IMR-90 (cell line): ENCODE data around the gene ANKRD55. TPM values are rescaled to one million over a fixed set of nuclear protein-coding genes. Genes with fewer than 3 reads are reported as not detected.

ENCODE experiments used
- ATAC-seq: fragments of 200-7000 bp; cut with Tn5 transposase; 2 replicates; pipeline ENCODE4 v1.9.1; 2020; ENCODE audit warnings: low read depth, mild to moderate bottlenecking, moderate library complexity
- BruUV-seq: library from RNA; stranded (reverse); fragments of 400-500 nt; replicated peaks from 2 replicates; lab custom pipeline; 2021; lab: Mats Ljungman, UMichigan
- CTCF ChIA-PET: fragments of 300-600 bp; formaldehyde crosslinking; extraction: SDS; loops from one replicate; lab custom pipeline; 2021; ENCODE audit warnings: antibody characterized with exemption; lab: Yijun Ruan, JAX
- POLR2A ChIA-PET: fragments of 300-600 bp; sonication (Branson Sonifier 250); formaldehyde crosslinking; loops from one replicate; lab custom pipeline; 2022; ENCODE audit warnings: antibody characterized with exemption; ENCODE audit not compliant: unreplicated experiment; lab: Charles Lee
- DNase-seq: peaks from one replicate; pipeline ENCODE4 v3.0.0; 2013
- H2AFZ ChIP-seq: replicated peaks from 2 replicates; pipeline ENCODE3; 2013; ENCODE audit warnings: low read length, mild to moderate bottlenecking; ENCODE audit not compliant: poor library complexity
- H2AK5ac ChIP-seq: 2 replicates; pipeline ENCODE4 v1.6.1; 2013; ENCODE audit warnings: low read depth, low read length, inconsistent platforms
- H2AK9ac ChIP-seq: replicated peaks from 2 replicates; pipeline ENCODE3; 2013; ENCODE audit warnings: mild to moderate bottlenecking, low read depth, low read length, moderate library complexity; ENCODE audit not compliant: poor library complexity
- H2BK120ac ChIP-seq: 2 replicates; pipeline ENCODE4 v1.6.1; 2013; ENCODE audit warnings: low read depth, low read length, inconsistent platforms
- H2BK15ac ChIP-seq: 3 replicates; pipeline ENCODE4 v1.6.1; 2013; ENCODE audit warnings: low read depth, low read length, inconsistent platforms
- H2BK20ac ChIP-seq: 2 replicates; pipeline ENCODE4 v1.6.1; 2013; ENCODE audit warnings: low read depth, mild to moderate bottlenecking, inconsistent platforms, low read length, moderate library complexity
- H2BK5ac ChIP-seq: 2 replicates; pipeline ENCODE4 v1.6.1; 2013; ENCODE audit warnings: mild to moderate bottlenecking, low read depth, low read length, inconsistent platforms; ENCODE audit not compliant: poor library complexity, severe bottlenecking
- H3K14ac ChIP-seq: replicated peaks from 2 replicates; pipeline ENCODE4 v1.6.1; 2013; ENCODE audit warnings: low read depth, low read length, inconsistent platforms
- H3K18ac ChIP-seq: 2 replicates; pipeline ENCODE4 v1.6.1; 2013; ENCODE audit warnings: low read depth, low read length, control low read depth
- H3K23ac ChIP-seq: 2 replicates; pipeline ENCODE4 v1.6.1; 2013; ENCODE audit warnings: low read depth, low read length, inconsistent platforms
- H3K27ac ChIP-seq: 2 replicates; pipeline ENCODE4 v1.5.1; 2013; ENCODE audit warnings: mild to moderate bottlenecking, control low read depth, low read length; ENCODE audit not compliant: insufficient read depth
- H3K27me3 ChIP-seq: 2 replicates; pipeline ENCODE4 v1.6.1; 2013; ENCODE audit warnings: low read length; ENCODE audit not compliant: control insufficient read depth, insufficient read depth
- H3K36me3 ChIP-seq: 2 replicates; pipeline ENCODE4 v1.6.1; 2013; ENCODE audit warnings: low read length, mixed read lengths; ENCODE audit not compliant: control insufficient read depth, insufficient read depth
- H3K4ac ChIP-seq: 2 replicates; pipeline ENCODE4 v1.6.1; 2013; ENCODE audit warnings: low read depth, low read length, inconsistent platforms
- H3K4me1 ChIP-seq: 2 replicates; pipeline ENCODE4 v1.6.1; 2013; ENCODE audit warnings: low read length, mixed read lengths; ENCODE audit not compliant: control insufficient read depth, insufficient read depth
- H3K4me2 ChIP-seq: 2 replicates; pipeline ENCODE4 v1.6.1; 2013; ENCODE audit warnings: low read depth, mild to moderate bottlenecking, control low read depth, low read length, moderate library complexity
- H3K4me3 ChIP-seq: 2 replicates; pipeline ENCODE4 v1.5.1; 2013; ENCODE audit warnings: low read depth, mild to moderate bottlenecking, control low read depth, low read length, moderate library complexity; ENCODE audit not compliant: insufficient read depth
- H3K56ac ChIP-seq: 2 replicates; pipeline ENCODE4 v1.6.1; 2013; ENCODE audit warnings: low read length, inconsistent platforms; ENCODE audit not compliant: insufficient read depth; ENCODE audit errors: extremely low read depth
- H3K79me1 ChIP-seq, 2 experiments: 2 replicates each; pipeline ENCODE4 v1.6.1; 2013; ENCODE audit warnings: low read length in 2 of 2, inconsistent platforms in 1 of 2, low read depth in 1 of 2
- H3K9ac ChIP-seq: 2 replicates; pipeline ENCODE4 v1.6.1; 2013; ENCODE audit warnings: low read depth, low read length, control low read depth
- H3K9me1 ChIP-seq: 2 replicates; pipeline ENCODE4 v1.6.1; 2013; ENCODE audit warnings: low read length, inconsistent platforms; ENCODE audit not compliant: insufficient read depth
- H3K9me3 ChIP-seq: 2 replicates; pipeline ENCODE4 v1.6.1; 2013; ENCODE audit warnings: low read length; ENCODE audit not compliant: control insufficient read depth, insufficient read depth
- H4K20me1 ChIP-seq: 2 replicates; pipeline ENCODE4 v1.6.1; 2013; ENCODE audit warnings: low read length, inconsistent platforms; ENCODE audit not compliant: insufficient read depth
- H4K5ac ChIP-seq: 2 replicates; pipeline ENCODE4 v1.6.1; 2013; ENCODE audit warnings: mild to moderate bottlenecking, low read depth, low read length, control low read depth
- H4K8ac ChIP-seq, 2 experiments: 2 replicates each; pipeline ENCODE4 v1.6.1; 2013; ENCODE audit warnings: low read depth in 2 of 2, low read length in 2 of 2, control low read depth in 1 of 2, inconsistent platforms in 1 of 2
- H4K91ac ChIP-seq: 2 replicates; pipeline ENCODE4 v1.6.1; 2013; ENCODE audit warnings: low read depth, low read length, inconsistent platforms; ENCODE audit not compliant: insufficient read depth
- BHLHE40 ChIP-seq: fragments of 150-350 bp; IDR thresholded peaks from 2 replicates; pipeline ENCODE4 v1.6.1; 2016; ENCODE audit warnings: mild to moderate bottlenecking, low read depth, low read length
- CEBPB ChIP-seq: IDR thresholded peaks from 2 replicates; pipeline ENCODE4 v1.6.1; 2012; ENCODE audit warnings: low read depth, low read length, improper control_type of control experiment
- CHD1 ChIP-seq: IDR thresholded peaks from 2 replicates; pipeline ENCODE4 v1.6.1; 2012; ENCODE audit warnings: low read depth, low read length, improper control_type of control experiment
- FOS ChIP-seq: fragments of 150-350 bp; IDR thresholded peaks from 2 replicates; pipeline ENCODE4 v1.6.1; 2016; ENCODE audit warnings: low read depth, low read length
- MAFK ChIP-seq: IDR thresholded peaks from 2 replicates; pipeline ENCODE4 v1.6.1; 2012; ENCODE audit warnings: low read depth, low read length, improper control_type of control experiment
- MAZ ChIP-seq: IDR thresholded peaks from 2 replicates; pipeline ENCODE4 v1.6.1; 2012; ENCODE audit warnings: low read depth, mild to moderate bottlenecking, low read length, improper control_type of control experiment, moderate library complexity, borderline replicate concordance
- MXI1 ChIP-seq: IDR thresholded peaks from 2 replicates; pipeline ENCODE4 v1.6.1; 2012; ENCODE audit warnings: low read depth, mild to moderate bottlenecking, low read length, moderate library complexity, borderline replicate concordance
- NFE2L2 ChIP-seq: fragments of 150-350 bp; IDR thresholded peaks from 2 replicates; pipeline ENCODE4 v1.6.1; 2016; ENCODE audit warnings: low read depth, mild to moderate bottlenecking, low read length
- POLR2A ChIP-seq: IDR thresholded peaks from 2 replicates; pipeline ENCODE4 v1.6.1; 2012; ENCODE audit warnings: mild to moderate bottlenecking, low read depth, low read length
- RAD21 ChIP-seq: IDR thresholded peaks from 2 replicates; pipeline ENCODE4 v1.6.1; 2012; ENCODE audit warnings: low read length, improper control_type of control experiment
- RCOR1 ChIP-seq: IDR thresholded peaks from 2 replicates; pipeline ENCODE4 v1.6.1; 2012; ENCODE audit warnings: mild to moderate bottlenecking, low read length, improper control_type of control experiment; ENCODE audit not compliant: insufficient replicate concordance
- RFX5 ChIP-seq: IDR thresholded peaks from 2 replicates; pipeline ENCODE4 v1.8.0; 2012; ENCODE audit warnings: low read depth, mild to moderate bottlenecking, low read length, moderate library complexity
- SMC3 ChIP-seq: fragments of 150-350 bp; IDR thresholded peaks from 2 replicates; pipeline ENCODE4 v1.6.1; 2016; ENCODE audit warnings: low read depth, mild to moderate bottlenecking, antibody characterized with exemption, low read length, moderate library complexity
- WGBS, 2 experiments: methylation state at CpG; one replicate each; pipeline versions ENCODE4 v1.1.5 to v1.1.7; 2013; ENCODE audit warnings: missing lambda C conversion rate in 2 of 2; ENCODE audit not compliant: insufficient read length in 1 of 2; ENCODE audit errors: extremely low coverage in 2 of 2; 5-methylcytosine and 5-hydroxymethylcytosine counted together
- dilution Hi-C: fragments of 300-500 bp; cut with HindIII; formaldehyde crosslinking; loops from one replicate; pipeline ENCODE4 v1.14.3; 2018; ENCODE audit warnings: low sequenced_read_pairs; ENCODE audit not compliant: unreplicated experiment
- in situ Hi-C: fragments of 300-500 bp; cut with MboI; formaldehyde crosslinking; loops from 3 replicates; pipeline ENCODE4 v1.14.3; 2019; ENCODE audit warnings: low sequenced_read_pairs, inconsistent platforms, mixed read lengths
- intact Hi-C: fragments of 100-400 bp; cut with micrococcal nuclease; formaldehyde crosslinking; loops from 2 replicates; pipeline ENCODE4 v1.10.0; 2022
- polyA plus RNA-seq, 3 experiments: library from polyadenylated mRNA; depleted of rRNA; stranded (reverse); fragments of >200 nt; gene quantifications; 2 replicates each; pipeline ENCODE4 v1.2.3, GENCODE V29; 2012; ENCODE audit warnings: low replicate concordance in 1 of 3
- total RNA-seq: library from RNA; depleted of rRNA; stranded (reverse); fragments of >200 nt; gene quantifications from 2 replicates; pipeline ENCODE4 v1.2.3, GENCODE V29; 2012
- TF ChIP-seq, protein P1 (sequence below): fragments of 150-350 bp; IDR thresholded peaks from 2 replicates; pipeline ENCODE4 v1.6.1; 2016; ENCODE audit warnings: low read depth, mild to moderate bottlenecking, low read length, moderate library complexity, borderline replicate concordance
- TF ChIP-seq, protein P2 (sequence below): fragments of 150-350 bp; IDR thresholded peaks from 2 replicates; pipeline ENCODE4 v1.6.1; 2017; ENCODE audit warnings: mild to moderate bottlenecking, antibody characterized with exemption, low read length, low read depth
- TF ChIP-seq, protein P3 (sequence below): conservative IDR thresholded peaks from 2 replicates; pipeline ENCODE4 v1.5.1; 2012; ENCODE audit warnings: mild to moderate bottlenecking, low read depth, low read length, improper control_type of control experiment

ANKRD55 gene
- total and polyA plus RNA-seq, 2 of the 4 experiments (the other 2 are of a cell fraction) = not detected

DNA sequence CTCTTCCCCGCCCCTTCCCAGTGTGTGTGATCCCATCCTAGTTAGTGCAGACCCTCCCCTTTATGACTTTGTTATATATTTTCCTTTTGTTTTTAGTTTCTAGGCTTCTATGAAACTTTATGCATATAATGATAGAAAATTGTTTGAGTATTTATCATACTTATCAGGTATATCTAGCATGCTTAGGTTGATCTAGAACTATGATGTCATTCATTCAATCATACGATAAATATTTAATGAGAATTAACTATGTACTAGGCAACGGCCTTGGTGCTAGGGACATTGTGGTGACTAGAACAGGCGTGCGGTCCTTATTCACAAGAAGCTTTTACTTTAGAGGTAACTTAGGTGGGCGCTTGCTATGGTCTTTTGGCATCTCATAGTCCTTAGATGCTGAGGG is 13.6 kb upstream of the ANKRD55 start:
- Histone ChIP-seq H2AK9ac (no peak overlapping the region), H2AK5ac (no peak overlapping the region), H2BK5ac (no peak overlapping the region), H3K27me3 (no peaks in the 10 kb centered on the region), H3K4ac (no peak overlapping the region), H3K56ac (no peak overlapping the region), H4K5ac (no peak overlapping the region), H4K8ac (no peak overlapping the region), H3K4me2 (no peak overlapping the region), H2AFZ (no peak overlapping the region), H3K9me1 (no peaks in the 10 kb centered on the region), H3K27ac (no peak overlapping the region), H3K36me3 (no peaks in the 10 kb centered on the region), H3K4me3 (no peak overlapping the region), H3K79me1 (no peaks in the 10 kb centered on the region), H3K23ac (no peak overlapping the region), H3K18ac (no peak overlapping the region), H3K14ac (no peak overlapping the region), H4K20me1 (no peaks in the 10 kb centered on the region), H2BK15ac (no peak overlapping the region), H4K91ac (no peak overlapping the region), H2BK120ac (no peak overlapping the region), H3K9me3 (peaks cover 3% of the 10 kb centered on the region), H3K4me1 (peaks cover 2% of the 10 kb centered on the region; the same call in 1 of the 2 replicates), H3K9ac (no peak overlapping the region), H2BK20ac (no peak overlapping the region)
- ATAC-seq = no peak
- TF ChIP-seq, protein P1, sequence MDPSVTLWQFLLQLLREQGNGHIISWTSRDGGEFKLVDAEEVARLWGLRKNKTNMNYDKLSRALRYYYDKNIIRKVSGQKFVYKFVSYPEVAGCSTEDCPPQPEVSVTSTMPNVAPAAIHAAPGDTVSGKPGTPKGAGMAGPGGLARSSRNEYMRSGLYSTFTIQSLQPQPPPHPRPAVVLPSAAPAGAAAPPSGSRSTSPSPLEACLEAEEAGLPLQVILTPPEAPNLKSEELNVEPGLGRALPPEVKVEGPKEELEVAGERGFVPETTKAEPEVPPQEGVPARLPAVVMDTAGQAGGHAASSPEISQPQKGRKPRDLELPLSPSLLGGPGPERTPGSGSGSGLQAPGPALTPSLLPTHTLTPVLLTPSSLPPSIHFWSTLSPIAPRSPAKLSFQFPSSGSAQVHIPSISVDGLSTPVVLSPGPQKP = no peak
- TF ChIP-seq, protein P2, sequence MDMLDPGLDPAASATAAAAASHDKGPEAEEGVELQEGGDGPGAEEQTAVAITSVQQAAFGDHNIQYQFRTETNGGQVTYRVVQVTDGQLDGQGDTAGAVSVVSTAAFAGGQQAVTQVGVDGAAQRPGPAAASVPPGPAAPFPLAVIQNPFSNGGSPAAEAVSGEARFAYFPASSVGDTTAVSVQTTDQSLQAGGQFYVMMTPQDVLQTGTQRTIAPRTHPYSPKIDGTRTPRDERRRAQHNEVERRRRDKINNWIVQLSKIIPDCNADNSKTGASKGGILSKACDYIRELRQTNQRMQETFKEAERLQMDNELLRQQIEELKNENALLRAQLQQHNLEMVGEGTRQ = no peak
- no peak for TF ChIP-seq CEBPB
- no peak for TF ChIP-seq RAD21
- TF ChIP-seq NFE2L2 = no peak
- TF ChIP-seq FOS = no peak
- TF ChIP-seq POLR2A = no peak
- TF ChIP-seq, protein P3, sequence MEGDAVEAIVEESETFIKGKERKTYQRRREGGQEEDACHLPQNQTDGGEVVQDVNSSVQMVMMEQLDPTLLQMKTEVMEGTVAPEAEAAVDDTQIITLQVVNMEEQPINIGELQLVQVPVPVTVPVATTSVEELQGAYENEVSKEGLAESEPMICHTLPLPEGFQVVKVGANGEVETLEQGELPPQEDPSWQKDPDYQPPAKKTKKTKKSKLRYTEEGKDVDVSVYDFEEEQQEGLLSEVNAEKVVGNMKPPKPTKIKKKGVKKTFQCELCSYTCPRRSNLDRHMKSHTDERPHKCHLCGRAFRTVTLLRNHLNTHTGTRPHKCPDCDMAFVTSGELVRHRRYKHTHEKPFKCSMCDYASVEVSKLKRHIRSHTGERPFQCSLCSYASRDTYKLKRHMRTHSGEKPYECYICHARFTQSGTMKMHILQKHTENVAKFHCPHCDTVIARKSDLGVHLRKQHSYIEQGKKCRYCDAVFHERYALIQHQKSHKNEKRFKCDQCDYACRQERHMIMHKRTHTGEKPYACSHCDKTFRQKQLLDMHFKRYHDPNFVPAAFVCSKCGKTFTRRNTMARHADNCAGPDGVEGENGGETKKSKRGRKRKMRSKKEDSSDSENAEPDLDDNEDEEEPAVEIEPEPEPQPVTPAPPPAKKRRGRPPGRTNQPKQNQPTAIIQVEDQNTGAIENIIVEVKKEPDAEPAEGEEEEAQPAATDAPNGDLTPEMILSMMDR = no peak
- no peak for TF ChIP-seq RFX5
- no peak for TF ChIP-seq RCOR1
- TF ChIP-seq MXI1 = no peak
- no peak for TF ChIP-seq SMC3
- TF ChIP-seq MAZ = no peak
- no peak for TF ChIP-seq MAFK
- TF ChIP-seq CHD1 = no peak
- no peak for TF ChIP-seq BHLHE40
- ChIA-PET POLR2A (no interaction called here), CTCF (no interaction called here)
- in situ Hi-C loops = no loop called here
- intact Hi-C loops = no loop called here
- DNase-seq = no peak
- dilution Hi-C loops = no loop called here
- 100% methylated on average over 2 of the region's 6 CpGs; no CpG with 5 or more reads in 1 of the 2 experiments for WGBS, 2 experiments
- BruUV-seq = no TSS peak
